CD4-positive, alpha-beta T cell treated with Interferon alpha-2 for 1 hour (primary cell): ENCODE measurements around the gene ZNF738.

Source experiments
- DNase-seq, 2 donors: peaks; one replicate each; pipeline ENCODE4 v3.0.0-alpha.2; 2020 to 2022

ZNF738 gene

GRCh38 chr19:21423057-21424041 lies 64.5 kb downstream of the ZNF738 start:
- no peak for DNase-seq
